PC-3 (cell line): ENCODE results near the gene RFC1. TPM values are rescaled to one million over a fixed set of nuclear protein-coding genes. Genes with fewer than 3 reads are reported as not detected.
A peak's percentile ranks its signal among the peaks of the same experiment; 100 is the strongest.
"Not testable (repeated sequence)": the region's sequence is repeated elsewhere in the genome, so short reads cannot be mapped to it uniquely, and the experiment has no call there.

Experiments used
- ATAC-seq: fragments of 200-7000 bp; cut with Tn5 transposase; 2 replicates; pipeline ENCODE4 v1.9.1; 2020; ENCODE audit warnings: mild to moderate bottlenecking, moderate library complexity
- Bru-seq: library from RNA; stranded (reverse); fragments of 400-500 nt; gene quantifications from one replicate; lab custom pipeline; 2021; lab: Mats Ljungman, UMichigan
- BruChase-seq, 2 experiments: library from RNA; stranded (reverse); fragments of 400-500 nt; gene quantifications; one replicate each; lab custom pipeline; 2021; lab: Mats Ljungman, UMichigan
- BruUV-seq: library from RNA; stranded (reverse); fragments of 400-500 nt; replicated peaks from 2 replicates; lab custom pipeline; 2021; lab: Mats Ljungman, UMichigan
- CTCF ChIA-PET: fragments of 300-600 bp; sonication (Branson Sonifier 250); formaldehyde crosslinking; loops from one replicate; lab custom pipeline; 2022; ENCODE audit warnings: antibody characterized with exemption; lab: Charles Lee
- POLR2A ChIA-PET: fragments of 300-600 bp; sonication (Branson Sonifier 250); formaldehyde crosslinking; loops from one replicate; lab custom pipeline; 2022; ENCODE audit warnings: antibody characterized with exemption; ENCODE audit not compliant: unreplicated experiment; lab: Charles Lee
- DNase-seq: peaks from one replicate; pipeline ENCODE4 v3.0.0-alpha.2; 2015
- H2AFZ ChIP-seq: fragments of 300-600 bp; sonication (generic); 2 replicates; pipeline ENCODE4 v1.6.0; 2016; ENCODE audit warnings: antibody characterized with exemption, low read length
- H3F3A ChIP-seq: fragments of 300-600 bp; sonication (generic); one replicate; pipeline ENCODE4 v1.6.0; 2017; ENCODE audit warnings: antibody characterized with exemption, low read length, control low read depth, mild to moderate bottlenecking; ENCODE audit not compliant: unreplicated experiment
- H3K27ac ChIP-seq: fragments of 300-600 bp; sonication (generic); 2 replicates; pipeline ENCODE4 v1.5.1; 2016; ENCODE audit warnings: mild to moderate bottlenecking, low read length
- H3K27me3 ChIP-seq: fragments of 300-600 bp; sonication (generic); 2 replicates; pipeline ENCODE4 v1.6.1; 2016; ENCODE audit warnings: low read length, mixed read lengths
- H3K36me3 ChIP-seq: fragments of 300-600 bp; sonication (generic); 2 replicates; pipeline ENCODE4 v1.6.1; 2016; ENCODE audit warnings: low read depth, mixed run types, low read length, mixed read lengths
- H3K4me1 ChIP-seq: fragments of 300-600 bp; sonication (generic); 2 replicates; pipeline ENCODE4 v1.5.1; 2016; ENCODE audit warnings: low read length; ENCODE audit not compliant: insufficient read depth
- H3K4me2 ChIP-seq: fragments of 300-600 bp; sonication (generic); 2 replicates; pipeline ENCODE4 v1.6.0; 2016; ENCODE audit warnings: low read length
- H3K4me3 ChIP-seq: fragments of 300-600 bp; sonication (generic); 2 replicates; pipeline ENCODE4 v1.5.1; 2016; ENCODE audit warnings: mild to moderate bottlenecking, low read length, mixed read lengths
- H3K79me2 ChIP-seq: fragments of 300-600 bp; sonication (generic); 2 replicates; pipeline ENCODE4 v1.6.1; 2017; ENCODE audit warnings: low read length, mixed read lengths
- H3K9ac ChIP-seq: fragments of 300-600 bp; sonication (generic); 2 replicates; pipeline ENCODE4 v1.6.0; 2016; ENCODE audit warnings: mild to moderate bottlenecking, low read length
- H3K9me2 ChIP-seq: fragments of 300-600 bp; sonication (generic); replicated peaks from 2 replicates; pipeline ENCODE4 v1.6.1; 2016; ENCODE audit warnings: mixed run types, low read length, mixed read lengths
- H3K9me3 ChIP-seq: fragments of 300-600 bp; sonication (generic); 2 replicates; pipeline ENCODE4 v1.6.1; 2016; ENCODE audit warnings: low read length, mixed read lengths
- H4K20me1 ChIP-seq: fragments of 300-600 bp; sonication (generic); 2 replicates; pipeline ENCODE4 v1.6.1; 2016; ENCODE audit warnings: low read length, mixed read lengths
- CTCF ChIP-seq: fragments of 300-600 bp; sonication (generic); conservative IDR thresholded peaks from 2 replicates; pipeline ENCODE4 v1.5.1; 2017; ENCODE audit warnings: antibody characterized with exemption, low read depth, mild to moderate bottlenecking, low read length
- EZH2 ChIP-seq: fragments of 300-600 bp; sonication (generic); IDR thresholded peaks from one replicate; pipeline ENCODE4 v1.6.1; 2017; ENCODE audit warnings: antibody characterized with exemption, mild to moderate bottlenecking, low read length; ENCODE audit not compliant: unreplicated experiment
- EZH2phosphoT487 ChIP-seq: fragments of 300-600 bp; sonication (generic); IDR thresholded peaks from 2 replicates; pipeline ENCODE4 v1.6.1; 2018; ENCODE audit warnings: mild to moderate bottlenecking, antibody characterized with exemption, low read length, borderline replicate concordance
- intact Hi-C: fragments of 100-400 bp; cut with micrococcal nuclease; formaldehyde crosslinking; loops from 2 replicates; pipeline ENCODE4 v1.9.0; 2023
- long read RNA-seq: library from polyadenylated mRNA; unstranded; transcript quantifications from one replicate; pipeline ENCODE4 v2.0.0, GENCODE V29; 2021; ENCODE audit not compliant: unreplicated experiment
- total RNA-seq: library from RNA; depleted of rRNA; stranded (reverse); fragments of >200 nt; gene quantifications from 2 replicates; pipeline ENCODE4 v1.2.3, GENCODE V29; 2014; rRNA removed

Gene RFC1, protein sequence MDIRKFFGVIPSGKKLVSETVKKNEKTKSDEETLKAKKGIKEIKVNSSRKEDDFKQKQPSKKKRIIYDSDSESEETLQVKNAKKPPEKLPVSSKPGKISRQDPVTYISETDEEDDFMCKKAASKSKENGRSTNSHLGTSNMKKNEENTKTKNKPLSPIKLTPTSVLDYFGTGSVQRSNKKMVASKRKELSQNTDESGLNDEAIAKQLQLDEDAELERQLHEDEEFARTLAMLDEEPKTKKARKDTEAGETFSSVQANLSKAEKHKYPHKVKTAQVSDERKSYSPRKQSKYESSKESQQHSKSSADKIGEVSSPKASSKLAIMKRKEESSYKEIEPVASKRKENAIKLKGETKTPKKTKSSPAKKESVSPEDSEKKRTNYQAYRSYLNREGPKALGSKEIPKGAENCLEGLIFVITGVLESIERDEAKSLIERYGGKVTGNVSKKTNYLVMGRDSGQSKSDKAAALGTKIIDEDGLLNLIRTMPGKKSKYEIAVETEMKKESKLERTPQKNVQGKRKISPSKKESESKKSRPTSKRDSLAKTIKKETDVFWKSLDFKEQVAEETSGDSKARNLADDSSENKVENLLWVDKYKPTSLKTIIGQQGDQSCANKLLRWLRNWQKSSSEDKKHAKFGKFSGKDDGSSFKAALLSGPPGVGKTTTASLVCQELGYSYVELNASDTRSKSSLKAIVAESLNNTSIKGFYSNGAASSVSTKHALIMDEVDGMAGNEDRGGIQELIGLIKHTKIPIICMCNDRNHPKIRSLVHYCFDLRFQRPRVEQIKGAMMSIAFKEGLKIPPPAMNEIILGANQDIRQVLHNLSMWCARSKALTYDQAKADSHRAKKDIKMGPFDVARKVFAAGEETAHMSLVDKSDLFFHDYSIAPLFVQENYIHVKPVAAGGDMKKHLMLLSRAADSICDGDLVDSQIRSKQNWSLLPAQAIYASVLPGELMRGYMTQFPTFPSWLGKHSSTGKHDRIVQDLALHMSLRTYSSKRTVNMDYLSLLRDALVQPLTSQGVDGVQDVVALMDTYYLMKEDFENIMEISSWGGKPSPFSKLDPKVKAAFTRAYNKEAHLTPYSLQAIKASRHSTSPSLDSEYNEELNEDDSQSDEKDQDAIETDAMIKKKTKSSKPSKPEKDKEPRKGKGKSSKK
- total RNA-seq: 43.9 and 51.6 TPM in 2 replicates
- Bru-seq, nascent RNA: percentile 82 among the genes with signal in this experiment
- BruChase-seq, experiment 1, labeled RNA remaining after a 6-hour chase: percentile 83 among the genes with signal in this experiment
- BruChase-seq, experiment 2, labeled RNA remaining after a 2-hour chase: percentile 82 among the genes with signal in this experiment
- long read RNA-seq, full-length matches to known transcripts: 14 of 63 reads
- long read RNA-seq, partial matches to known transcripts: 33 of 63 reads
- long read RNA-seq, other reads (novel, unspliced or antisense): 16 of 63 reads

DNA sequence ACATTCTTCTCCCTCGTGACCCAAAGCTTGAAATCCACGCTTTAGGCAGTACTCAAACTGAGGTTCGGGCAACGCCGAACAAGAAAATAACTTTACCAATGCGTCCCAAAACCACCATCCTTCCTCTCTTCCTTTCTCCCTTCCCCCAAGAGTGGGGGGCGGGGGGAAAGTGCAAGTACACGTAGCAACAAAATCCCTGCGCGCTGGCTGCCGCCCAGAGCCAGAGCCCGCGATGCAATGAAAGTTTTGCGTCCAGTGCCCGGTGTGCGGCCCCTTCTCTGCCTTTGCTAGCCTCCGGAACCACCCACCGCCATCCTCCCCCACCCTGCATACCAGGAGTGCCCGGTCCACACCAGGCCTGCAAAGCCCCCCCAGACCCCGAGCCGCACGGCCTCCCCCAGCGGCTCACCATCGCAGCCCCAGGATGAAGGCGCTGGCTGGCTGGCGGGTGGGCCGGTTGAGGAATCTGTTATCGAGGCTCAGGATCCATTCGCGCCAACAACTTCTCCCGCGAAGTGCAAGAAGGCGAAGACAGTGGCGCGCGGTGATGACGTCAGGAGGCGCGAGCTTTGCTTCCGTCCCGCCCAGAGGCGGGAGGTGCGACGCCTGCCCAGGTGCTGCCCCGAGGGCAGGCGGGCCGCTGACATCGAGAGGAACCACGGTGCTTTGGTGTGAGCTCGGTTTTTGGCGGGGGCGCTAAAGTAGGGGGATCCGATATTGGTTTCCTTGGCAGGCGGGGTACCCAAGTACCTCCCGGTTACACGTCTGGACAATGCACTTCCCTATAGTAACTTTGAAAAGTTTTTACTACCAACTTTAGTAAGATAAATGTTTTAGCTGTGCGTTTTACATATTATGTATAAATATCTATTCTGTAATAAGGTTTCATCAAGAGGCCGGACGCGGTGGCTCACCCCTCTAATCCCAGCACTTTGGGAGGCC lies at the start of gene RFC1:
Gene RFC1, minus strand, starts transcription at position 533 of the 942 bp plus-strand sequence. Its CDS starts 121 bp downstream, at position 412.
- TF ChIP-seq CTCF (no peak), EZH2 (no peak)
- Histone ChIP-seq H3K27me3 (no peaks in the 10 kb centered on the region), H3K4me1 (peaks cover 4% of the 10 kb centered on the region; the same call in 1 of the 2 replicates), H3F3A (no peaks in the 10 kb centered on the region), H2AFZ (peak within 1 kb of the TSS; percentile 94), H3K9me3 (no peaks in the 10 kb centered on the region), H3K9me2 (no peaks in the 10 kb centered on the region), H4K20me1 (no peaks in the 10 kb centered on the region), H3K4me3 (peak within 1 kb of the TSS; percentile 94), H3K36me3 (no peaks in the 10 kb centered on the region), H3K27ac (peak within 1 kb of the TSS; percentile 17; the same call in 1 of the 2 replicates), H3K79me2 (peaks cover 50% of the 10 kb centered on the region), H3K9ac (peak within 1 kb of the TSS; percentile 90), H3K4me2 (peak within 1 kb of the TSS; percentile 90)
- peak; percentile 88 for ATAC-seq
- no TSS peak for BruUV-seq
- ChIA-PET CTCF (interaction anchor here (0.7 kb wide), 1 partner anchor 81 kb away, joined by 7 read pairs; no protein-coding TSS in a partner anchor), POLR2A (no interaction called here)
- intact Hi-C loops: no loop called here
- DNase-seq: peak; percentile 89

DNA sequence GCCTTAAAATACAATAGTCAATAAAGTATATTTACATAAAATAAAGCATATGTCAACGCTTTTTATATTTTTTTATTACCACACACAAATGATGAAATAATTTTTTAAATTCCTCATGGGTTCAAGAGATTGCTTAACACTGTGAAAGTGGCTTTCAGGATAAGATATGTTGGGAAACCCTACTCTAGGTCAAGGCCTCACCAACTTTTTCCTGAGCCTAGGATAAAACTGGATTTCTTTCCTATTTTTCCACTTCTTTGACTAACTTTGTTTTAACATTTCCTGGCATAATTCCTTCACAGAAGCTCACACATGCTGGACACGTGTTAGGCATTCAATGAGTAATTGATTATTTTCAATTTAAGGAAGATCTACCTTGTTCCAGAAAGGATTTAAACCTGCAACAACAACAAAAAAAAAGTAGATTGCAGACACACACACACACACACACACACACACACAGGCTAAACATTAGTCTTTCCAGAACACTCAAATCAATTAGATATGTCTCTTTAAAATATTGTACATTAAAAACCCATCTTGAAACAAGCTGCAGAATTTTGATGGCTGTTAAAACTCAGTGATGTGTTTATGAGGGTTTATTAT lies 49.6 kb upstream of the RFC1 start:
- ChIA-PET POLR2A (no interaction called here), CTCF (no interaction called here)
- Histone ChIP-seq H3K4me3 (no peak overlapping the region), H3K9me2 (no peaks in the 10 kb centered on the region), H3K9me3 (no peaks in the 10 kb centered on the region), H3K4me2 (no peak overlapping the region), H3K27me3 (no peaks in the 10 kb centered on the region), H2AFZ (no peak overlapping the region), H3F3A (no peaks in the 10 kb centered on the region), H4K20me1 (no peaks in the 10 kb centered on the region), H3K79me2 (no peaks in the 10 kb centered on the region), H3K9ac (no peak overlapping the region), H3K27ac (no peak overlapping the region), H3K4me1 (no peaks in the 10 kb centered on the region), H3K36me3 (no peaks in the 10 kb centered on the region)
- ATAC-seq: no peak
- BruUV-seq: no TSS peak
- no peak for TF ChIP-seq CTCF
- TF ChIP-seq EZH2phosphoT487: no peak
- TF ChIP-seq EZH2: no peak
- intact Hi-C loops: no loop called here
- no peak for DNase-seq

GRCh38 chr4:39411561-39411960 lies 45.4 kb upstream of the RFC1 start:
- H3K4me3 ChIP-seq, H3K4me1 ChIP-seq, H2AFZ ChIP-seq, H3K9me3 ChIP-seq, ATAC-seq, BruUV-seq, H3K36me3 ChIP-seq, CTCF ChIA-PET, H3F3A ChIP-seq, intact Hi-C loops, H4K20me1 ChIP-seq, H3K4me2 ChIP-seq, H3K27ac ChIP-seq, H3K9me2 ChIP-seq, H3K9ac ChIP-seq, H3K27me3 ChIP-seq, DNase-seq, H3K79me2 ChIP-seq: not testable (repeated sequence)
- POLR2A ChIA-PET: interaction anchor here (0.6 kb wide), 1 partner anchor 521 kb away, joined by 8 read pairs; no protein-coding TSS in a partner anchor
